HG03354 (cell line): ENCODE results near the gene NUP153.

ENCODE experiments used
- ATAC-seq: cut with Tn5 transposase; IDR thresholded peaks from one replicate; pipeline ENCODE4 v1.9.1; 2021; ENCODE audit warnings: mild to moderate bottlenecking; ENCODE audit not compliant: unreplicated experiment, poor library complexity, severe bottlenecking

Gene NUP153

DNA sequence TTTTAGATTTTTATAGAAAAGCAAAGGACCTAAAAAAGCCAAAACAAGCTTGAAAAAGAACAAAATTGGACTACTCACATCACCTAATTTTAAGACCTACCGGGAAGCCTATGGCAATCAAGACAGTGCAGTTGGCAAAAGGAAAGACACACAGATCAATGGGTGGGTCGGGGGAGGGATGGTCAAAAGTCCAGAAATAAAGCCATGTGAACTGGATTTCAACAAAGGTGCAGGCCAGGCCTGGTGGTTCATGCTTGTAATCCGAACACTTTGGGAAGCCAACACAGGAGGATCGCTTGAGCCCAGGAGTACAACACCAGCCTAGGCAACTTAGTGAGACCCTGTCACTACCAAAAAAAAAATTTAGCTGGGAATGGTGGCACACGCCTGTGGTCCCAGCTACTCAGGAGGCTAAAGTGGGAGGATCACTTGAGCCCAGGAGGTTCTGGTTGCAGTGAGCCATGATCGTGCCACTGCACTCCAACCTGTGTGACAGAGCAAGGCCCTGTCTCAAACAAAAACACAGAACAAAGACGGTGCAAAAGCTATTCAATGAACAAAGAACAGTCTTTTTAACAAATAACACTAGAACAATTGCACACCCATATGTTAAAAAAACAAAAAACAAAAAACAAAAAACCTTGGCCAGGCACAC, 34.5 kb downstream of the NUP153 start:
- ATAC-seq = no peak

DNA sequence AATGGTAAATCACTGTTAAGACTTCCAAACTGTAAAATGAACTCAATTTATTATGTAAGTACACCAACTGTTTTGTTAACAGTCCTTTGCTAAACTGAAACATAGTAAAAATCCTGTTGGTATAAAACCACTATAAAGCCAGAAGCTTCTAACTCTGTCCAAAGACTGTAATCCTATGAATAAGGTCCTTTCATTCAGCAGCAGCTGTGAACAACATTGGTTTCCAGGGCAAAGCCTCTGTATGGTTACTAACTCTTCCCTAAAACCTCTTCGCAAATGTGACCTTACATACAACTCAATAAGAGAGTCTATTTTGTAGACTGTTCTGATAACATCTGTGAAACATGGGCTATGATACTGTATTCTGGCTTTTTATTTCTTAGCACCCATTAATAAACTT, 40.1 kb downstream of the NUP153 start:
- no peak for ATAC-seq

DNA sequence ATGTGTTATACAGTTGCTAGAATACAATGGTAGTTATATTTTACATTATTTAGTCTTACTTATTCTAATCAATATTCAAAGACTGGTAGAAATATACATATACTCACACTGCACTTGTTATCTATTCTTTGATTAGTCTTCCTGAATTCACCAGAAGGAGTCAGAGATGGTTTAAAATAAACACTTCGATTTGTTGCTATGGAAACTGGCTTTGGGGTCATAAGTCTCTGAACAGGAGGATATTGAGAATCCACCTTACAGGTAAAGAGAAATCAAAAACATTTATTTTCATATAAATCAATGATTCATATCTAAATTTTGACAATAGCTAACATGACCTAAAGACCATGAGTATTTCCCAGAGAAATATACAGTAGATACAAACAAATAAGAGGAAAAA, 41.6 kb downstream of the NUP153 start:
- ATAC-seq = no peak

DNA sequence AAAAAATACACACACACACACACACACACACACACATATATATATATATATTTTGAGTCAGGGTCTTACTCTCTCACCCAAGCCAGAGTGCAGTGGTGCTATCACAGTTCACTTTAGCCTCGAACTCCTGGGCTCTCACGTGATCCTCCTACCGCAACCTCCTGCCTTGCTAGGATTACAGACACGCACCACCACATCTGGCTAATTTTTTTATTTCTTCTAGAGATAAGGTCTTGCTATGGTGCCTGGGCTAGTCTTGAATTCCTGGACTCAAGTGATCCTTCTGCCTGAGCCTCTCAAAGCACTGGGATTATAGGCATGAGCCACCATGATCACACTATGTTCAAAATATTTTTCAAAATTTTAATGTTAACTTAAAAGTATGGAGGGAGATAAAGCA, 43.5 kb downstream of the NUP153 start:
- no peak for ATAC-seq

DNA sequence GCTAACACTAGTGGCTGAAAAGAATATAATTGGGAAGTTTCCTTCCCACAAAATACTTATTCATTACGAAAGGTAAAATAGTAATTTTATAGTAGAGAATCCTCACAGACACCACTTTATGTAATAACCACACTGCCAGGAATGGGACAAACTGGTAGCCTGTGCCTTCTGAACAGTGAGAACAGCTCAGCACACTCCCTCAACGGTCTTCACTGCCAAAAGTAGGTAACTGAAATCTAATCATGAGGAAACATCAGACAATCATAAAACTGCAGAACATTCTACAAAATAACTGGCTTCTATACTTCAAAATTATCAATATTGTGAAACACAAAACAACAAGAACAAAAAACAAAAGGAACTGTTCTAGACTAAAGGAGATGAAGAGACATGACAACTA, 44.1 kb downstream of the NUP153 start:
- ATAC-seq = no peak

DNA sequence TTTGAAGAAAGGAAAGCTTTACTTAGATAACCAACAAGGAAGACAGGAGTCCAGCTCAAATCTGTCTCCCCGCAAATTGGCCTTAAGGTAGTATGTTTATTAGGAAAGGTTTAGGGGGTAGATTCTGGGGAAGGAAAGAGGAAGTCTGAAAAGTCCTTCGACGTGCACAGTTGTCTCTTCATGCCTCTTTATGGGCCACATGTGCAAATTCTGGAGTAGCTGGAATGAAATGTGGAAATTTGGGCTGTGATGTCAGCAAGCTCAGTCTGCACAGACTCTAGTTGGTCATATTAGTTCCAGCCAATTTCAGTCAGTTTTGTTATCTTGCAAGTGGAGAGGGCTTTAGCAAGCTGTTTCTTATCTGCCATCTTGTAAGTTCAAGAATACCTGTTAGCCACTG, 50.1 kb downstream of the NUP153 start:
- ATAC-seq = no peak

DNA sequence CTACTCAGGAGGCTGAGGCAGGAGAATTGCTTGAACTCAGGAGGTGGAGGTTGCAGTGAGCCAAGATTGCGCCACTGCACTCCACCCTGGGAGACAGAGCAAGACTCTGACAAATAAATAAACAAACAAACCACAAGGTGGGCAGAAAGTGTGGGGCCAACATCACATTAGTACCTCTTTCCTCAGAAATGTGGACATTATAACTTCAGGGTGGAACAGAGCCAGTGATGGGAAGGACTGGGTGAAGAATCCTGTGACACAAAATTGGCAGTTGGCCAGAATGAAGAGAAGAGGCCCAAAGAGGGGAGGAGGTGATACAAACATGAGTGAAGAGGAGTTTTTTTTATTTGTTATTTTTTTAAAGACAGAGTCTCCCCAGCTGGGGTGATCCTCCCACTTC, 50.6 kb downstream of the NUP153 start:
- ATAC-seq = no peak

DNA sequence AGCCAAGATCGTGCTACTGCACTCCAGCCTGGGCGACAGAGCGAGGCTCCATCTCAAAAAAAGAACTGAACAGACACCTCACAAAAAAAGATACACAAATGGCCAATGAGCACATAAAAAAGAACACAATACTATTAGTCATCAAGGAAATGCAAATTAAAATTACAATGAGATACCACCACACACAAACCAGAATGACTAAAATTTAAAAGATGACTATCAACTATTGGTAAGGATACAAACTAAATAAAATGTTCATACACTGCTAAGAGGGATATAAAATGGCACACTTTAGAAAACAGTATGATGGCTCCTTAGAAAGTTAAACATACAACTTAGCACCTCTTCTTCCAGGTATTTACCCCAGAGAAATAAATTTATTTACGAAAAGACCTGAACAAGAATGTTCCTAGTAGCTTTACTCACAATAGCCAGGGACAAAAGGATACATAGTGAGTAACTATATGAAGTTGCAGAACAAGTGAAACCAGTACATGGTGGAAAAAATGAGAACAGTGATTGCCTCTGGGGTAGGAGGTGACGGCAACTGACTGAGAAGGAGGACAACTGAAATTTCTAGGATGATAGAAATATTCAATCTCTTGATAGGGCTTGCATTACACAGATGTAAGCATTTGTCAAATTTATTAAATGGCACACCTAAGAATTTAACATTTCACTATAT, 53.4 kb downstream of the NUP153 start:
- no peak for ATAC-seq

DNA sequence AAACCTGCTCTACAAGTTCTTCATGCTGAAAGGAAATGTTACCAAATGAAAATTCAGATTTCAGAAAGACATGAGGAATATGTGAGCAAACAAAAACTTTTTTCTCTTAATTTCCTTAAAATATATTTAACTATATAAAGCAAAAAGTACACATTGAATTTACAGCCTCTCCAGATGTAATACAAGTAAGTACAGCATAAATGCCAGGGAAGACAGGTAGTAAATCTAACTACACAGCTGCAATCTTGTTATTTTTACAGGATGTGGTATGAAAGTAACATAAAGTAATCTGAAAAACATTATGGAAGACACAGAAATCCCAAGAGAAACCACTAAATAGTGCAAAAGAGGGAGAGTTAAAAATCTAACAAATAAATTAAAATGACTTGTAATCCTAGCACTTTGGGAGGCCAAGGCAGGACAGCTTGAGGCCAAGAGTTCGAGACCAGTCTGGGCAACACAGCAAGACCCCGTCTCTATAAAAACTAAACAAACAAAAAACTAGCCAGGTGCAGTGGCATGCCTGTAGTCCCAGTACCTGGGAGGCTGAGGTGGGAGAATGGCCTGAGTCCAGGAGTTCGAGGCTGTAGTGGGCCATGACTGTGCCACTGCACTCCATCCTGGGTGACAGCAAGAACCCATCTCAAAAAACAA, 55.9 kb downstream of the NUP153 start:
- no peak for ATAC-seq

DNA sequence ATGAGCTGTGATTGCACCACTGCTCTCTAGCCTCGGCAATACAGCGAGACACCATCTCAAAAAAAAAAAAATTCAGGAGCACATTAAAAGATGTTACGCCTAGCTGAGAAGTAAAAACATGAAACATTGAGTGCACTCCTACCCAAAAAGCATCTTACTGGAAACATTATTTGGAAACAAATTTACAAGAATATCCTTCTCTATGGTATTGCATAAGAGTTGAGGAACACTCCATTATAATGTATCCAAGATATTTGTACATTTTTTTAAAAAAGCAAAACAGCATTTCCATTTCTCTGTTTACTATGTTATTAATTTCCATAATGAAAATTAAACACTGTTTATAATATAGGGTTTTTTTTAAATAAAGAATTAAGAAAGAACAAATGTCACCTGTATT, 58.0 kb downstream of the NUP153 start:
- no peak for ATAC-seq

DNA sequence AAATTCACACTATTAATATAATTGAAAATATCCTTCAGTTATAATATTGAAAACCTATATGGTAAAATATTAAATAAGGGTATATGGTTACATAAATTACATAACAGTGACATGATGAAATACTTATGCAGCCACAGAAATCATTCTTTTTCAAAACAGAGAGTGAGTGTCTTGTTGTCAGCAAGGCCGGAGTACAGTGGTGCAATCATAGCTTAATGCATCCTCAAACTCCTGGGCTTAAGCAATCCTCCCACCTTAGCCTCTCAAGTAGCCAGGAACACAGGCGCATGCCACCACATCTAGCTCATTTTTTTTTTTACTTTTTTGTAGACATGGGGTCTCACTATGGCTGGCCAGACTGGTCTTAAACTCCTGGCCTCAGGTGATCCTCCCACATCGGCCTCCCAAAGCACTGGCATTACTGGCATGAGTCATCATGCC, 66.2 kb downstream of the NUP153 start:
- ATAC-seq = no peak

DNA sequence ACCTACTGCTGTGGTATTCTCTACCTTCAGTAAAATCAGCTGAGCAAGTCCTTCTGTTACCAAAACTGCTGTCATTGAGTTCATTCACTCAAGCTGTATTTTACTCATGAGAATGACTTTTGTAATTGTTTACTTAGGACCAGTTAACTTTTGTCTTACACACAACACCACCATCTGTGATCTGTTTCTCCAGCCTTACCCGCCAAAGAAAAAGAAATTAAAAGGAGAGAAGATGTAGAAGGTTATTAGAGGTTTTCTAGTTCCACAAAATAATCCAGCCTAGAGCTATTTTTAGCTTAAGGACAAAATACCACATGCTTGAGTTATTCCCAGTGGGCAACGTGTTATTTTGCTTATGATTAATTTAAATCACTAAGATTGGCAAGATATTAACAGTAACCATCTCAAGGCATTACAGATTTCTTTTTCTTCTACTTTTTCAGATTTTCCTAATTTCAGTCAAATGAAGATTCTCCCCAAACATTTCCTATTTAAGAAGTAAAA, 68.5 kb downstream of the NUP153 start:
- ATAC-seq = no peak

DNA sequence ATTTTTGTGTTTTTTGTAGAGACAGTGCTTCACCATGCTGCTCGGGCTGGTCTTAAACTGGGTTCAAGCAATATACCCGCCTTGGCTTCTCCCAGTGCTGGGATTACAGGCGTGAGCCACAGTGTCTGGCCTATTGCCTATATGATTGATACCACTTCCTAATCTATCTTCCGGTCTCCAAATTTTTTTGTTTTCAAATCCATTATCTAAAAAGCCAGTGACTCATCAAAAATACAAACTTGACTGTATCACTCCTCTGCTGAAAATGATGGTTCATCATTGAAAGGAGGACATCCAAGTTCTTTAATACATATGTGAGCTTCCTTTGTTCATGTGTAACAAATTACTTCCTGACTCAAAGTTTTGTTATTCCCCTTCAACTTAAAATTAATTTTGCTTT, 71.2 kb downstream of the NUP153 start:
- no peak for ATAC-seq

DNA sequence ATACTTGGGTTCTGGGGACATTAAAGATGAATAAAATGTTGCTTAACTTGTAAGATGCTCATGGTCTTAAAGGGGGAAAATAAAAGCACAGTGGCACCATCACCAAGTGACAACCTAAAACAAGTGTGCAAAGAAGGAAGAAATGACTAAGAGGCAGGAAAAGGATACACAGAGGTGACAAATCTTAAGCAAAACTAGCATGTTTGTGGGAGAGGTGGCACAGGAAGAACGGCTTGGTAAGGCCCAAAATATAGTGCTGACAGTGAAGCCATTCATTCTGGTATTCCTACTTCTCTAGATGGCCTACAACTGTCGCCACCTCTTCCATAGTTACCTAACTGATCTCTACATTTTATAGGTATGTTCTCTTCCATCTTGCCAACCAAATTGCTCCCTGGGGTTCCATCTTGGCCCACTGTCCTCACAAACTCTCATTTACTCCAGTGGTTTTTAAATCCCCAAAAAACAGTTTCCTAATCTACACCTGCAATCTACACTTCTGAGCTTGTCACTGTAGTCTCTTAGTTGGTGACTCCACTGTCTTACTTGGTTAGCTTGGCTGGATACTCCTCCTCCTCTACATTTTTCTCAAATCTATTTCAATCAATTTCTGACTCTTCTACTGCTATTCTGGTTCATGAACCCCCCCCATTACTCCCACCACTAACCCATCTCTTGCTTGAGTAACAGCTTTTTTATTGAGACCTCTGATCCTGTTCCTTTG, 73.1 kb downstream of the NUP153 start:
- no peak for ATAC-seq

DNA sequence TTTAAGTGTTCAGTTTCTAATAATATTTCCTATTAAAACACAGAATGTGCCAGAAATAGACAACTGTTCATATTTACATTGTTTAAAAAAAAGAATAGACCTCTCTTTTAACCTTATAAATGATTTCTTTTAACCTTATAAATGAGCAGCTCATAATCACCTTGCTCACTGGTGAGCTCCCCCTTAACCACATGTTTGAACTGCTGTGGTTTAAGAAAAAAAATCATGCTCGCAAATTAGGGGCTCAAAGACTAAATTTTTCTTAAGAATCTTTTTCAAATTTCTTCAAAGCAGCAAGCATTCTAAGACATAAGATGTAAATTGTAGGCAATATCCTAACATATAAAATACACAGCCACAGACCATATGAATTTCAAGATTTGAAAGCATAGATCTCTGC, 73.8 kb downstream of the NUP153 start:
- ATAC-seq = no peak

DNA sequence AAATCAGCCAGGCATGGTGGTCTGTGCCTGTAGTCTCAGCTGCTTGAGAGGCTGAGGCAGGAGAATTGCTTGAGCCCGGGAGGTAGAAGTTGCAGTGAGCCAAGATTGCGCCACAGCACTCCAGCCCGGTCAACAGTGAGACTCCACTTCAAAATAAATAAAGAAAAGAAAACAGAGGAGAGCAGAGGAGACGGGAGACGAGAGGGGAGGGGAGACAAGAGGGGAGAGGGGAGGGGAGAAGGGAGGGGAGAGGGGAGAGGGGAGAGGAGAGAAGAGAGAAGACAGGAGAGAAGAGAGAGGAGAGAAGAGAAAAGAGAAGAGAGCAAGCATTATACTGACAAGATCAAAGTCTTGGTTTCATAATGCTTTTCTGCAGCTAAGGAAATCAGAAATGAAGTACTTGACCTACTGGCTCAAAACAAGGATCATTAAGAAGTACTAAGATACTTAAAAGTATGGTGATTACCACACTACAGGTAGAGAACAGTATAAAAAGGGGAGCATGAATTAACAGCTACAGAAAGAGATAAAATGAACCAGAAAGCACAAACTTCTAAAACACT, 76.1 kb downstream of the NUP153 start:
- no peak for ATAC-seq

DNA sequence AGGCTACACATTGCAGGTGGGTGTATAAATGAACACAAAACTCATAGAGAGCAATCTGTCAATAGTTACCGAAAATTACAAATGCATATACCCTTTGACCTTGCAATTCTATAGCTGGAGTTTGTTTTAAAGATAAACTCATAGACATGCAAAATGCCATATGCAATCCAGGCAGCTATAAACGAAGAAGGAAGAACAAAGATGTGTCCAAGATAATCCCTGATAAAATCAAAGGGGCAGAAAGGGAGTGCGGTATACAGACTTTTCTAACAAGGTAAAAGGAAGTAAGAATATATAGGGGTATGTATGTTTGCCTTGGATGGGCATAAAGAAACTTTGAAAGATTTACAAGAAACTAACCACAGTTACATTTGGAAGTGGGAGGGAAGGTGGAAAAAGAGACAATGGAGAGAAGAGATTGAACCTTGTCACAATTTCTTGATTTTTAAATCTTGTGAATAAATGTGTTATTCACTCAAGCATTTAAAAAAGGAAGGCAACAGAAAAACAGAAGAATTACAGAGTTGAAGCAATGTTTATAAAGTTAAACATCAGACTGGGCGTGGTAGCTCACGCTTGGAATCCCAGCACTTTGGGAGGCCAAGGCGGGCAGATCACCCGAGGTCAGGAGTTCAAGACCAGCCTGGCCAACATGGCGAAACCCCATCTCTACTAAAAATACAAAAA, 76.8 kb downstream of the NUP153 start:
- no peak for ATAC-seq

DNA sequence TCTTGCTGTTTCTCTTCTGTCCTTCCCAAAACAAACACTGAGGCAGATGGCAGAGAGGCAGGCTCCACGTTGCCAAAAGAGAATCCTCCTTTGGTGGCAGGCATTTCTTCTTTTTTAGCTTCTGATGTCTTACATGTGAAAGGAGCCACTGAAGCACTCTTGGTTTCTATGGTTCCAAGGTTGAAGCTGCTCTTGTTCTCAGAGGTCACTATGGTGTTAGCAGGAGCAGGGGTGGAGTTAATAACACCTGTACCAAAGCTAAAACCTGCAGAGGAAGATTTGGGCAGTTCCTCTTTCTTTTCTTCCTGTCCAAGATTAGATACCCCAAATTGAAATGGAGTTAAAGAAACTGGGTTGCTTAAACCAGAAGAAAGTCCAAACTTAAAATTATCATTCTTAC, 77.9 kb downstream of the NUP153 start:
- peak; percentile 79 for ATAC-seq

DNA sequence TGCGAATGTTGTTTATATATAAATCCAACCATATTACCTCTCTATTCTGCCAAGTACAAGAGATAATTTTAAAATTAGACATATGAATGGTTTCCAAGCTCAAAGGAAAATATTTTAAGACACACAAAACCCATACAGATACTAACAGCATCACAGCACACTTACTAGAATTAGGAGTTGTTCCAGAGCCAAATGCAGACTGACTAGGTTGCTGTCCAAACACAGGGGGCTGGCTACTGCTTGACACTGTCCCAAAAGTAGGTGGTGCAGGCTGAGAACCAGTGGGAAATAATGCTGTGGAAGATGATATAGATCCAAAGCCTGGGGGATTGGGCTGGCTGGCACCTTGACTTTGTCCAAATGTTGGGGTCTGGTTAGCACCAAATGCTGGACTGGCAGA, 82.3 kb downstream of the NUP153 start:
- no peak for ATAC-seq

DNA sequence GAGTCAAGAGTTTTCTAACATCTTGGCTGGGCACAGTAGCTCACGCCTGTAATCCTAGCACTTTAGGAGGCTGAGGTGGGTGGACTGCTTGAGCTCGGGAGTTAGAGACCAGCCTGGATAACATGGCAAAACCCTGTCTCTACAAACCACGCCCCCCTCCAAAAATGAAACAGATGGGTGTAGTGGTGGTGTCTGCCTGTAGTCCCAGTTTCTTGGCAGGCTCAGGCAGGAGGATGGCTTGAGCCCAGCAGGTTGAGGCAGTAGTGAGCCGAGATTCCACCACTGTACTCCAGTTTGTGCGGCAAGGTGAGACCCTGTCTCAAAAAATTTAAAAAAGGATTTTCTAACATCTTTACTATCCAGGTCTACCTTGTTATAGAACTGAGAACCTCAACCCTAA, 84.6 kb downstream of the NUP153 start:
- no peak for ATAC-seq
